ENCODE data around the gene RHBDD1.

RHBDD1 gene

GRCh38 chr2:226884166-226884565 is 48.3 kb downstream of the RHBDD1 start:
- no peak overlapping the region for H3K4me3 ChIP-seq (ENCODE audit: low read length)
- DNase-seq (ENCODE audit: low read depth): no peak
- TF ChIP-seq CTCF (conservative IDR thresholded peaks at IDR 0.05; ENCODE audit: low read length): no peak

GRCh38 chr2:226885769-226886435 is 50.0 kb downstream of the RHBDD1 start:
- DNase-seq (ENCODE audit: low read depth): no peak
- no peak for TF ChIP-seq CTCF (conservative IDR thresholded peaks at IDR 0.05; ENCODE audit: low read length)
- no peak overlapping the region for H3K4me3 ChIP-seq (ENCODE audit: low read length)

- H3K4me3 ChIP-seq (ENCODE audit: low read length): no peak overlapping the region
- TF ChIP-seq CTCF (conservative IDR thresholded peaks at IDR 0.05; ENCODE audit: low read length): no peak
- peak; percentile 75 for DNase-seq (ENCODE audit: low read depth)
Measured at GRCh38 chr2:226887940-226888339, 52.1 kb downstream of the RHBDD1 start.

- no peak overlapping the region for H3K4me3 ChIP-seq (ENCODE audit: low read length)
- peak; percentile 21 for DNase-seq (ENCODE audit: low read depth)
- no peak for TF ChIP-seq CTCF (conservative IDR thresholded peaks at IDR 0.05; ENCODE audit: low read length)
Measured at GRCh38 chr2:226888378-226888965, 52.6 kb downstream of the RHBDD1 start.

GRCh38 chr2:226888971-226889370 is 53.1 kb downstream of the RHBDD1 start:
- peak; percentile 26 for DNase-seq (ENCODE audit: low read depth)
- TF ChIP-seq CTCF (conservative IDR thresholded peaks at IDR 0.05; ENCODE audit: low read length): no peak
- no peak overlapping the region for H3K4me3 ChIP-seq (ENCODE audit: low read length)

- no peak overlapping the region for H3K4me3 ChIP-seq (ENCODE audit: low read length)
- no peak for TF ChIP-seq CTCF (conservative IDR thresholded peaks at IDR 0.05; ENCODE audit: low read length)
- no peak for DNase-seq (ENCODE audit: low read depth)
Measured at GRCh38 chr2:226890286-226890685, 54.4 kb downstream of the RHBDD1 start.

All from AG10803 (cell line).